Keratinocyte (primary cell): ENCODE measurements around the gene APOC1.

Source experiments
- EZH2 ChIP-seq: IDR thresholded peaks from one replicate; pipeline ENCODE4 v1.6.1; 2012; ENCODE audit warnings: inconsistent platforms, mild to moderate bottlenecking, low read length, moderate library complexity
- TF ChIP-seq, protein P1 (sequence below), 3 experiments: IDR thresholded peaks in 1 of 3; conservative IDR thresholded peaks in 1 of 3; optimal IDR thresholded peaks in 1 of 3; 2 replicates in 2 of 3; 3 replicates in 1 of 3; pipeline versions ENCODE3 to v1.5.1; 2011; ENCODE audit warnings: low read length in 3 of 3, mild to moderate bottlenecking in 3 of 3, moderate library complexity in 2 of 3, control low read depth in 1 of 3, inconsistent platforms in 1 of 3; ENCODE audit not compliant: insufficient read depth in 2 of 3; ENCODE audit errors: extremely low read depth in 1 of 3

- TF ChIP-seq, protein P1, sequence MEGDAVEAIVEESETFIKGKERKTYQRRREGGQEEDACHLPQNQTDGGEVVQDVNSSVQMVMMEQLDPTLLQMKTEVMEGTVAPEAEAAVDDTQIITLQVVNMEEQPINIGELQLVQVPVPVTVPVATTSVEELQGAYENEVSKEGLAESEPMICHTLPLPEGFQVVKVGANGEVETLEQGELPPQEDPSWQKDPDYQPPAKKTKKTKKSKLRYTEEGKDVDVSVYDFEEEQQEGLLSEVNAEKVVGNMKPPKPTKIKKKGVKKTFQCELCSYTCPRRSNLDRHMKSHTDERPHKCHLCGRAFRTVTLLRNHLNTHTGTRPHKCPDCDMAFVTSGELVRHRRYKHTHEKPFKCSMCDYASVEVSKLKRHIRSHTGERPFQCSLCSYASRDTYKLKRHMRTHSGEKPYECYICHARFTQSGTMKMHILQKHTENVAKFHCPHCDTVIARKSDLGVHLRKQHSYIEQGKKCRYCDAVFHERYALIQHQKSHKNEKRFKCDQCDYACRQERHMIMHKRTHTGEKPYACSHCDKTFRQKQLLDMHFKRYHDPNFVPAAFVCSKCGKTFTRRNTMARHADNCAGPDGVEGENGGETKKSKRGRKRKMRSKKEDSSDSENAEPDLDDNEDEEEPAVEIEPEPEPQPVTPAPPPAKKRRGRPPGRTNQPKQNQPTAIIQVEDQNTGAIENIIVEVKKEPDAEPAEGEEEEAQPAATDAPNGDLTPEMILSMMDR (optimal IDR thresholded peaks at IDR 0.05 in 1 of 3, IDR thresholded peaks at IDR 0.05 in 1 of 3, conservative IDR thresholded peaks at IDR 0.05 in 1 of 3; ENCODE audit: extremely low read depth in 1 of 3, insufficient read depth in 2 of 3, low read length in 3 of 3): no peak
- TF ChIP-seq EZH2: no peak
These were observed 16.6 kb upstream of the APOC1 start for GRCh38 chr19:44897835-44898234.
